GM12865 (cell line): ENCODE results near the gene DTWD2.

ENCODE experiments used
- DNase-seq: peaks from one replicate; pipeline ENCODE4 v3.0.0; 2010; ENCODE audit warnings: low read depth
- H3K4me3 ChIP-seq: 2 replicates; pipeline ENCODE4 v1.5.1; 2011; ENCODE audit warnings: mild to moderate bottlenecking, low read depth, low read length, control low read depth
- TF ChIP-seq, protein P1 (sequence below): IDR thresholded peaks from 2 replicates; pipeline ENCODE4 v1.5.1; 2011; ENCODE audit warnings: low read length, control low read depth, low read depth, inconsistent platforms; ENCODE audit not compliant: insufficient read depth; ENCODE audit errors: missing control alignments

DTWD2 gene

DNA sequence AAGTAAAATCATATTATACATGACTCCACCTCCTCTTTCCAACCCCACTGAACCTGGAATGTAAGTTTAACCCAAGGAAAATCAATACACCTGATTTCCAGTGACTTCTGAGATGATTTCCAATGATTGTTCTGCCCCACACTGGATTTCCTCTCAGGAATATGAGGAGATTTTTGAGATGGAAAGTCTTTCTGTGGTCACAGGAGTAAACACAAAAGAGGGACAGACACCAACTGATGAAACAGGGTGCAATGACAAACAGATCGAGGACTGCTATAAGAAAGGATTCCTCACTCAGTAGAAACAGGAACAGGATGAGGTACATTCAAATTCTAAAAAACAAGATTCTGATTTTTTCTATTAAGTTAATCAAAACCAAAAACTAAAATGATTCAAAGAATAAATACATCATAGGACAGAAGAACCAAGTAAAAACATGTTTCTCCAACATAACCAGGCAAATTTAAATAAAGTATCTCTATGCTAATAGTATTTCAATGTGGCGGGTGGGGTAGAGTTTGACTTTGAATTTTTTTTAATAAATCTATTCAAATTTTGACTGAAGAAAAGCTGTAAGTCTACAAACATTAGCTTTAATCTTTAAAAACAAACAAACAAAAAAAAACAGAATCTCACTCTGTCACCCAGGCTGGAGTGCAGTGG is 42.1 kb downstream of the DTWD2 start:
- TF ChIP-seq, protein P1, sequence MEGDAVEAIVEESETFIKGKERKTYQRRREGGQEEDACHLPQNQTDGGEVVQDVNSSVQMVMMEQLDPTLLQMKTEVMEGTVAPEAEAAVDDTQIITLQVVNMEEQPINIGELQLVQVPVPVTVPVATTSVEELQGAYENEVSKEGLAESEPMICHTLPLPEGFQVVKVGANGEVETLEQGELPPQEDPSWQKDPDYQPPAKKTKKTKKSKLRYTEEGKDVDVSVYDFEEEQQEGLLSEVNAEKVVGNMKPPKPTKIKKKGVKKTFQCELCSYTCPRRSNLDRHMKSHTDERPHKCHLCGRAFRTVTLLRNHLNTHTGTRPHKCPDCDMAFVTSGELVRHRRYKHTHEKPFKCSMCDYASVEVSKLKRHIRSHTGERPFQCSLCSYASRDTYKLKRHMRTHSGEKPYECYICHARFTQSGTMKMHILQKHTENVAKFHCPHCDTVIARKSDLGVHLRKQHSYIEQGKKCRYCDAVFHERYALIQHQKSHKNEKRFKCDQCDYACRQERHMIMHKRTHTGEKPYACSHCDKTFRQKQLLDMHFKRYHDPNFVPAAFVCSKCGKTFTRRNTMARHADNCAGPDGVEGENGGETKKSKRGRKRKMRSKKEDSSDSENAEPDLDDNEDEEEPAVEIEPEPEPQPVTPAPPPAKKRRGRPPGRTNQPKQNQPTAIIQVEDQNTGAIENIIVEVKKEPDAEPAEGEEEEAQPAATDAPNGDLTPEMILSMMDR = no peak
- no peak for DNase-seq
- no peak overlapping the region for H3K4me3 ChIP-seq

- H3K4me3 ChIP-seq = no peak overlapping the region
- no peak for DNase-seq
- TF ChIP-seq, protein P1 = no peak
These were observed 50.8 kb downstream of the DTWD2 start for GRCh38 chr5:118937393-118938061.

- DNase-seq = no peak
- H3K4me3 ChIP-seq = no peak overlapping the region
- TF ChIP-seq, protein P1 = no peak
These were observed 54.6 kb downstream of the DTWD2 start for GRCh38 chr5:118933703-118934102.

- no peak overlapping the region for H3K4me3 ChIP-seq
- TF ChIP-seq, protein P1 = no peak
- DNase-seq = no peak
These were observed 56.8 kb downstream of the DTWD2 start for GRCh38 chr5:118931564-118931963.

DNA sequence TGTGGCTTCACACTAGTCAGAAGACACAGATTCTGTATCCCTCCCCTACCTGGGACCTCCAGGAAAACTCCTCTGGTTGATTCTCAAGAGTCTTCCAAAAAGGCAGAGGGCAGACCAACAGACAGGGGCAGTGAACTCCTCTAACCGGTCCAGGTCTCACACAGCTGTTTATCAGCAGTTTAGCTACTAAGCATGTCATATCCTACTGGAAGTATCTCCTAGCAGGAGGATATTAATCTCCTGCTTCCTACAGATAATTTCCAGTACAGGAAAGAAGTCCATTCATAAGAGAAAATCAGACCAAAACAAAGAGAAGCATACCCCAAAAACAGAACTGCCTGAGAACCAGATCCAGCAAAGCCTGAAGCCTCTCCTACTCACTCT is 64.3 kb downstream of the DTWD2 start:
- DNase-seq = no peak
- TF ChIP-seq, protein P1 = no peak

DNA sequence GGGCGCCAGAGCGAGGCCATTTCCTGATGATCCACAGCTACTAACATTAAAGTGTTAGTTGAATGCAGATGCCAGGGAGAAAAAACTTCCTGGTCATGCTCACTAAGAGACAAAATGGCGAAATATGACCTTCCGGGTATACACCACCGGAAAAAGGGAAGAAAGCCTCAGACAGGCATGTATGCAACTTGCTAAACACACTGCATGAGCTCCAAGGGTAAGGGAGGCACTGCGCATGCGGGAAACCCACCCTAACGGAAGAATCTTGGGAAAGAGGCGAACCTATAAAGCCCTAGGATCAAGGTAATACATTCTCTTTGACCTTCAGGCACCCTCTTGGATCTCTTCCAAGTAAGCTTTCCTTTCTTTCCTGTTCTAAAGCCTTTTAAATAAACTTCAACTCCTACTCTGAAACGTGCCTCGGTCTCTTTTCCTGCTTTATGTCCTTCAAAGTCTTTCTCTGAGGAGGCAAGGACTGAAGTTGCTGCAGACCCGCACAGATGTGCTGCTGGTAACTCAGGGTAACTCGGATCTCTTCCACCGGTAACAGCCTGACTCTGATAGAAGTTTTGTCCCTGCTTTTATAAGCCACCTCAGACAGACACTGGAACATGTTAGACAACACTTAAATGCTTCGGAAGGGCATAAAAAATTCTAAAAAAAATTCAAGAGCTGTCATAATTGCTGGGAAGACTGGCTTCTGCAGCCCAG is 64.9 kb downstream of the DTWD2 start:
- TF ChIP-seq, protein P1 = no peak
- no peak for DNase-seq
- H3K4me3 ChIP-seq = no peak overlapping the region

More for the DNA sequence above, 64.3 kb downstream of the DTWD2 start:
- H3K4me3 ChIP-seq = no peak overlapping the region
